ENCODE measurements around the gene ZNG1C. TPM values are rescaled to one million over a fixed set of nuclear protein-coding genes. Genes with fewer than 3 reads are reported as not detected.
"Not testable (repeated sequence)": the region's sequence is repeated elsewhere in the genome, so short reads cannot be mapped to it uniquely, and the experiment has no call there.

ZNG1C gene
- total RNA-seq, 1 donor from 2014 or later: 34.2 TPM

DNA sequence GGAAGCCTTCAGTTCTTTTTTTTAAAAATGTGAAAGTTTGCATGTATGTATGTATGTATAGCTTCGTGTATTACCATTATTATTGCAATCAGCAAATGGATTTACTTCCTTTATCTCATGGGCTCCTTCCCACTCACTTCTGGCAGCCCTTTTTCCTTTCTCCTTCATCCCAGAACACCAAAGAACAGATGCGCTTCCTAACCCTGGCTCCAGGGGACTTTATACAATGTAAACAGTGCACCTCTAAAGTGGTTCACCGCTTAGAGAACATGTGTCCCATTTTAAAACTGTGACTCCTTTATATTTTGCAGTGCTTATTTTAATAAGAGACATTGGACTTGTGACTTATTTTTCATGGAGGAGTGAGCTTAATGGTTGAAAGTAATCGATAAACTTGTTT is 101.5 kb downstream of the ZNG1C start:
- not testable (repeated sequence) for DNase-seq

DNA sequence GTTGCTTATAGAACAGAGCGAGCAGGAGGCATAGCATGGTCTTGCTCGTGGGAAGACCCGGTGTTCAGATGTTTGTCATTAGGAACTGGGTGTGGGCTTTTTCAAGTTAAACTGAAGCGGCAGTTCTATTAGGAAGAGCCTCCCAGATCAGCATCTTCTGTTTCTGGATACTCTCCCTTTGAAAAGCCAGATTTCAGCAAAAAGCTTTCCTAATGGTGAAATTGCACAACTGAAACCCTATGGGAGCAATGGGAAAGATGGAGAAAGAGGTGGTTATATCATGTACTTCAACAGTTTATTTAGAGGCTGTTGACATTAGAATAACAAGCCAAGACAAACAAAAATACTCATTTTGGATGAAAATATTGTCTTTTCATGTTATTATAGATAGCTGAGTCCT is 102.2 kb downstream of the ZNG1C start:
- DNase-seq: not testable (repeated sequence)

Other genes starting within 250 kb of the ZNG1C start
- 0.47 TPM for gene FOXD4L3, start 60.9 kb downstream of the ZNG1C start, total RNA-seq
- 5.6 TPM for gene PGM5, start 114.6 kb downstream of the ZNG1C start, total RNA-seq